ENCODE measurements around the gene CLOCK.
A peak's percentile ranks its signal among the peaks of the same experiment; 100 is the strongest.
"Not testable (repeated sequence)": the region's sequence is repeated elsewhere in the genome, so short reads cannot be mapped to it uniquely, and the experiment has no call there.

The CLOCK gene, protein sequence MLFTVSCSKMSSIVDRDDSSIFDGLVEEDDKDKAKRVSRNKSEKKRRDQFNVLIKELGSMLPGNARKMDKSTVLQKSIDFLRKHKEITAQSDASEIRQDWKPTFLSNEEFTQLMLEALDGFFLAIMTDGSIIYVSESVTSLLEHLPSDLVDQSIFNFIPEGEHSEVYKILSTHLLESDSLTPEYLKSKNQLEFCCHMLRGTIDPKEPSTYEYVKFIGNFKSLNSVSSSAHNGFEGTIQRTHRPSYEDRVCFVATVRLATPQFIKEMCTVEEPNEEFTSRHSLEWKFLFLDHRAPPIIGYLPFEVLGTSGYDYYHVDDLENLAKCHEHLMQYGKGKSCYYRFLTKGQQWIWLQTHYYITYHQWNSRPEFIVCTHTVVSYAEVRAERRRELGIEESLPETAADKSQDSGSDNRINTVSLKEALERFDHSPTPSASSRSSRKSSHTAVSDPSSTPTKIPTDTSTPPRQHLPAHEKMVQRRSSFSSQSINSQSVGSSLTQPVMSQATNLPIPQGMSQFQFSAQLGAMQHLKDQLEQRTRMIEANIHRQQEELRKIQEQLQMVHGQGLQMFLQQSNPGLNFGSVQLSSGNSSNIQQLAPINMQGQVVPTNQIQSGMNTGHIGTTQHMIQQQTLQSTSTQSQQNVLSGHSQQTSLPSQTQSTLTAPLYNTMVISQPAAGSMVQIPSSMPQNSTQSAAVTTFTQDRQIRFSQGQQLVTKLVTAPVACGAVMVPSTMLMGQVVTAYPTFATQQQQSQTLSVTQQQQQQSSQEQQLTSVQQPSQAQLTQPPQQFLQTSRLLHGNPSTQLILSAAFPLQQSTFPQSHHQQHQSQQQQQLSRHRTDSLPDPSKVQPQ

DNA sequence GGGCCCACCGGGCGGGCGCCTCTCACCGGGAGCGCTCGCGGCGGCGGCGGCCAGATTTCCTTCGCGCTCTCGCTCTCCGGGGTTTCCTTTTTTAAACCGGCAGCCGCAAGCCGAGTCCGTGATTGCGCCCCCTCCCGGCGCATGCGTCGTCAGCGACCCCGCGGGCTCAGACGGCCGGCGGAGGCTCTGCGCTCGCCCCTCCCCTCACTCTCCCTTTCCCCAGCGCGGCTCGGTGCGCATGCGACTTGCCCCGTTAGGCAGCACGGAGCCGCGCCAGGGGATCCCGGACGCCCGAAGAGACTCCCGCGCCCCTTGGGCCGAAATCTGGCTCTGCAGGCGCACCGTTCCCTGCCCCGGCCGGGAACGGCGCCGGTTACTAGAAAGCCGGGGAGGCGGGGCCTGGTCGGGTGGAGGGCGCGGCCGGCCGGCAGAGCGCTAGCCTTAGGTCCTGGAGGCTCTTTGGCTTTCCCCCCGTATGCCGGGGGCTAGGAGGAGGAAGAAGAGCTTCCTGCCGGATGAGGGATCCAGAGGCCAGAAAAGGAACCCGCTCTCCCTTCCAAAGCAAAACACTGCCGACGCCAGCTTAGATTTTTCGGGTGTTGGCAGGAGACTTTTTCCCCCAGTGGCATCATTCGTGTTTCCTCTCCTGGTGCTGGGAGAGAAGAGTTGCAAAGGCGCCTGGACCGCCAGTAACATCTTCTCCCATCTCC, at the start of gene CLOCK:
TSS of gene CLOCK (minus strand) at position 154 of the 710 bp plus-strand sequence. CDS start 64,124 bp downstream, outside the sequence.
- peak; percentile 80 to 83 for DNase-seq

DNA sequence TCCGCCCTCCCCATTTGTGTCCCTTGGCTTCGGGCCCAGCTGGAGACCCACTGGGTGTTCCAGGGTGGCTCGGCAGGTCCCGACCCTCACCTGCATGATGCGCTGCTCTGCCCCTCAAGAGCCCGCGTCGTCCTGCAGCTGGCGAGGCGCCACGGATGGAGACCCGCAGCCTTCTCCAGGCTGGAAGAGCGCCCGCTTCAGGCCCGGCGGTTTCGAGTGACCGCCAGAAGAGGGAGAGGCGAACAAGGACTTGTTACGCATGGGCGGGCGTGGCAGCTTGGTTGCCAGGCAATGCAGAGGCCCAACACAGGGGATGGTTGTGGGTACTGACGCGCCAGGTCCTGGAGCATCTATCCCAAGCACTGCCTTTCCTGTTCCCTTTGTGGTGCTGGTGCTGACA, 45.3 kb upstream of the CLOCK start, which contains the start of gene PDCL2:
TSS of gene PDCL2 (minus strand) at position 232 of the 400 bp plus-strand sequence. CDS start at position 96, 136 bp downstream.
- DNase-seq = no peak

- DNase-seq = no peak
Measured at GRCh38 chr4:55588160-55588559, 41.5 kb upstream of the CLOCK start.

DNA sequence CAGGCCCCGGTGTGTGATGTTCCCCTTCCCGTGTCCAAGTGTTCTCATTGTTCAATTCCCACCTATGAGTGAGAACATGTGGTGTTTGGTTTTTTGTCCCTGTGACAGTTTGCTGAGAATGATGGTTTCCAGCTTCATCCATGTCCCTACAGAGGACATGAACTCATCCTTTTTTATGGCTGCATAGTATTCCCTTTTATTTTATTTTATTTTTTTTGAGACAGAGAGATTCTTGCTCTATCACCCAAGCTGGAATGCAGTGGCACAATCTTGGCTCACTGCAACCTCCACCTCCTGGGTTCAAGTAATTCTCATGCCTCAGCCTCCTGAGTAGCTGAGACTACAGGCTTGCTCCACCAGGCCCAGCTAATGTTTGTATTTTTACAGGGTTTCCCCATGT, 36.1 kb upstream of the CLOCK start:
- DNase-seq = not testable (repeated sequence)

GRCh38 chr4:55578341-55579010, 31.8 kb upstream of the CLOCK start:
- DNase-seq = no peak

GRCh38 chr4:55575513-55575912, 28.8 kb upstream of the CLOCK start:
- no peak for DNase-seq

DNA sequence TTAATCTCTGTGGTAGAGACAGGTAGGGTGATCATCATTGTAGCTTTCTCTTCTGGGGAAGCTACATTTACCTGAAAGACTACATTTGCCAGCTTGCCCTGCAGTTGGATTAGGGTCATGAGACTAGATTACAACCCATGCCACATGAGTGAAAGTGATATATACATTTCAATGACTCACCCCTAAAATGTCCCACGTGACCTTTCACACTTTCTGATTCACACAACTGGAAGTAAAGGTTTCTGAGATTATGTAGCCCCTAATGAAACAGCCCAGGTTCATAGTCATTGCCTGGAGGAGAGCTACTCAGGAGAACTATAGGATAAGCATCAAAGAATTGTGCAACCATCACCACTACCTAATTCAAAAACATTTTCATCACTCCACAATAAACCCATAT, 27.5 kb upstream of the CLOCK start:
- no peak for DNase-seq

- DNase-seq = no peak
Measured at GRCh38 chr4:55571806-55572205, 25.1 kb upstream of the CLOCK start.

DNA sequence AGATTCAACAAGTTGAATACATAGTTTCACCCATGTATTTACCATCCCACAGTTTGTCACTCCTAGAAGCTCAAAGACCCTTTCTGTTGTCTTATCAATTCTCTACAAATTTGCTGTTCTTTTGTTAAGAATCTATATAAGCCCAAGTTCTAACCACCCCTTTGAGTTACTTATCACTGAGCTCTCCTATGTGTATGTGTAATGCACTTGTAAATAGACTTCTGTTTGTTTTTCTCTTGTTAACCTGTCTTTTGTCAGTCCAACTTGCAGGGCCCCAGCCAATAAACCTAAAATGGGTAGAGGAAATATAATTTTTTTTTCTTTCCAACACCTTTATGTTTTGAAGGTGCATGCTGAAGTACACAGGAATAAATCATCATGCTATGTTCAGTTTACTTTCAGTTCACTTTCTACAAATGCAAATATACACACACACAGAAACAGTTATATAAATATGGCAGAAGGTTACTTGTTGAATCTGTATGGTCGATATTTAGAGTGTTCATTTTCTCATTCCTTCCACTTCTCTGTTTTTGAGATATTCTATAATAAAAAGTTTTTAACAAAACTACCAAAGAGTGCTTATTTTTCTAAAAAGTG, 22.3 kb upstream of the CLOCK start:
- DNase-seq = no peak

GRCh38 chr4:55561889-55562288, 15.2 kb upstream of the CLOCK start:
- DNase-seq = no peak

GRCh38 chr4:55560096-55560495, 13.4 kb upstream of the CLOCK start:
- DNase-seq = no peak

DNA sequence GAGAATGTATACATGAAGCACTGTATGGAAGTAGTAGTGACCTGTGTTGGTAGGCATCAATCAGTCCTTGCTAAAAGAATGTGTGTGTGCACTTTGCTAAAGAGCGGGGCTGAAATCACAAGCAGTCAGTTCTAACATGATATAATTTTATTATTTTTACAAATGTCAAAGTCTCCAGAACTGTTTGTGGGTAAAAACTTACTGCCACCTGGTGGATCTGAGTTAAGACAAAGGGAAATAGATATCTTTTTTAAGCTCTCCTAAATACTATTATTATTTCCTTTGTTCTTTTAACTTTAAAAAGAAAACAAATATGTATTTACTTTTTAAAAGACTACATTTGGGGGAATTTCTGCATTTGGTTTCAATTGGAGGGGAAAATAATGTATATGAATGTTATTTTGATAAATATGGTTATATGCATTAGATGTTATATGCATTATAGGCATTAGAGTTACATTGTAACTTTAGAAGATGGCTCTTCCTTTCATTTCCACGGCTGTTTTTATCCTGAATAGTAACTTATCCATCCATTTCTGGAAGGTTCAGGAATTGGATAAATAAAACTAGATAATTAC, 7.8 kb upstream of the CLOCK start:
- DNase-seq = no peak

DNA sequence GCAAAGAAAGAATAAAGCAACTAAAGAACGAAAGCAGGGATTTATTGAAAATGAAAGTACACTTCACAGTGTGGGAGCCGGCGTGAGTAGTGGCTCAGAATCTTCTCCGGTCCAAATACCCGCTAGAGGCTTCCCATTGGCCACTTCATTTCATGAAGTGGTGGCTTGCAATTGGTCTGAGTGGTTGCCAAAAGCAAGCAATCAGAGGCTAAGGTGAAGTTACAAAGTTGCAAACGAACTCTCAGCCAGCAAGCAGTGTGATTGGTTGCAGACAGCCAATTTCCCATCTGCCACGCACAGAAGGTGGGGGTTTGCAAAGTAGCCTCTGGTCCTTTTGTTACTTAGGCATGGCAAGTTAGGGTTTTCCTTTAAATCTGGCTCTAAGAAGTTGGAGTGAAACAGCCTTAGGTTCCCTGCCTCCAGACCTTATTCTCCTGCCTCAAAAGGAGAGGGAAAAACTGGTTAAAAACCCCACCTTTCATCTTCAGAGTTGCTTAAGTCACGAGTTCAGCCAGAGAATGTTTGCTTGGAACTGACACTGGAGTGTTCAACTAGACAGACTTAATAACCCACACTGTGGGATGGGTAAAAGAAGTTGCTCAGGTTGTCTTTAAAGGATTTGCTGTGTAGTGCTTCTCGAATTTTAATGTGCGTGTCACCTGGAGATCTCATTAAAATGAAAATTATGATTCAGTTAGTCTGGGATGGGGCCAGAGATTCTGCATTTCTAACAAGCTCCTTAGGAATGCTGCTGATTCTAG, 6.9 kb upstream of the CLOCK start:
- DNase-seq = no peak

- DNase-seq = not testable (repeated sequence)
Measured at GRCh38 chr4:55551964-55552363, 5.3 kb upstream of the CLOCK start.

DNA sequence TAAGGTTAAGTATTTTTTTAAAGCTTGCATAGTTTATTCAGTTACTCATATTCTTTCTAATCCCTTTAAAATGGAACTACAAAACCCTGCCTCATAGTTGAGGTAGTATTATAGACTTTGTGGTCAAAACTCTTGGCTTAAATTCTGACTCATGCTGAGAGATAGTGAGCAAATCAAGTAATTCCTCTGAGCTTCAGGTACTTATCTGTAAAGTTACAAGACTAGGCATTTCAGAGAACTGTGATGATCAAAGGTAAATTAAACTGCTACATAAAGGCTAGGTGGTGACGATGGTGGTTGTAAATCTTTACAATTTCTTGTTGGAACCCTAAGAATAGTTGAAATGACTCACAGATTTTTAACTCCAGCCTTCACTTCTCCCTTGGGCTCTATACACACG, 3.2 kb upstream of the CLOCK start:
- DNase-seq = no peak

DNA sequence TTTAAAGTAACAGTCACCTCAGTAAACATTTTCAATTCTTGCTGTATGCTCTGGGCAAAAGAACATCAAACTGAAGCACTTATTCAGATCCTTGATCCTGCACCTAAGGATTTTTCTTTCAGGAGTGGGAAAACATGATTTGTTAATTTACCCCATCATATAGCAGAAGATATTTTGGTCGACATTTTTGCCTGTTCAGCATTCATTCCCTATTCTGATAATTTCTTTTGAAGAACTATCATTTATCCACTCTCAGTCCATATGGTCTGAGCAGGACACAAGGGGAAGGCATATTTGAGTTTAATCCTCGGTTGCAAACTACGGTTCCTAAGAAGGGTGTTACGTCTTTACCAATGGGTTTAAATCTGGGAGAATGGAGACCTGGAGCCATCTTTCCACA, 1.2 kb upstream of the CLOCK start:
- no peak for DNase-seq

DNA sequence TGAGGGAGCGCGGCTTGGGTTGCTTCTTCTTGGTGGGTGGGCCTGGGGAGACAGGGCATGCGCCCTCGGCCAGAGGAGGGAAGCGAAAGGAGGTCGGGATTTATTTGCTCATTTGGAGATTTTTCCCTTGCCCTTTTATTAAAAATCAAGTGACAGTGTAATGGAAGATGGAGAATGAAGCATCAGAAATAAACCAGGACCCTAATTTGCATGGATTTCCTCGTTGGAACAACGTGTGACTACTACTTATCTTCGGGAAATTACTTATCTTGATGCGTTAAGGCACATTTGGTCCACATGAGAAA, 709 bp upstream of the CLOCK start:
- DNase-seq = no peak

DNA sequence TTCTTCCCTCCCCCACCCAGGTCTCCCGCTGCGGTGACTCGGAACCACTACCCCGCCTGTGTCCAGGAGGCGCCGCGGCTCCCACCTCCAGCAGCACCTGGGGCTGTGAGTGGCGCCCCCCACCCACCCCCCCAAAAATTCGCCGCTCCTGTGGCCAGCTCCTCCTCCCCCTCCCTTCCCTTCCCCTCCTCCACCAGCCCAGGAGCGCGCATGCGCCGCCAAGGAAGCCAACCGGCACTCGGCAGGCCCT, 278 bp downstream of the CLOCK start:
- DNase-seq = no peak

- peak; percentile 54 to 61 for DNase-seq
Measured at GRCh38 chr4:55545641-55546505, 836 bp downstream of the CLOCK start.

DNA sequence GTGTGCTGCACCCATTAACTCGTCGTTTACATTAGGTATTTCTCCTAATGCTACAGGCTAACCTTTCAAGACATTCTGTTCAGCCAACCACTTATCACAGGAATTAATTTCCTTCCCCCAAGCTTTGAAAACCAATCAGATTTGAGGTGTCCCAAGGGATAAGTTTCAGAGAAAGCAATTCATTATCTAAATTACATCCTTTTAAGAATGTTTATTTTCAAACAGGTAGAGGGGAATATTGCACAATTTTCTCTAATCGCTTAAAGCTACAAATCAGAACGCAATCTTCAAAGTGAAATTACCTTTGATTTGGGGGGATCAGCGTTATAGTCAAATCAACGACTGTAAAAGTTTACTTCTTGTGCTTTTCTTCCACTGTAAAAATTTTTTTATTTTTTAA, 1.6 kb downstream of the CLOCK start:
- no peak for DNase-seq

- no peak for DNase-seq
Measured at GRCh38 chr4:55543858-55544257, 2.9 kb downstream of the CLOCK start.
